Stimulated activated CD8-positive, alpha-beta memory T cell treated with anti-CD3 and anti-CD28 coated beads, Interleukin-15, amount 100 ng/mL, for 48 hours (primary cell): ENCODE results near the gene CGRRF1.

Experiments
- DNase-seq, 2 donors: peaks; one replicate each; pipeline ENCODE4 v3.0.0-alpha.2; 2020; ENCODE audit warnings: low read depth in 2 of 2

CGRRF1 gene

DNA sequence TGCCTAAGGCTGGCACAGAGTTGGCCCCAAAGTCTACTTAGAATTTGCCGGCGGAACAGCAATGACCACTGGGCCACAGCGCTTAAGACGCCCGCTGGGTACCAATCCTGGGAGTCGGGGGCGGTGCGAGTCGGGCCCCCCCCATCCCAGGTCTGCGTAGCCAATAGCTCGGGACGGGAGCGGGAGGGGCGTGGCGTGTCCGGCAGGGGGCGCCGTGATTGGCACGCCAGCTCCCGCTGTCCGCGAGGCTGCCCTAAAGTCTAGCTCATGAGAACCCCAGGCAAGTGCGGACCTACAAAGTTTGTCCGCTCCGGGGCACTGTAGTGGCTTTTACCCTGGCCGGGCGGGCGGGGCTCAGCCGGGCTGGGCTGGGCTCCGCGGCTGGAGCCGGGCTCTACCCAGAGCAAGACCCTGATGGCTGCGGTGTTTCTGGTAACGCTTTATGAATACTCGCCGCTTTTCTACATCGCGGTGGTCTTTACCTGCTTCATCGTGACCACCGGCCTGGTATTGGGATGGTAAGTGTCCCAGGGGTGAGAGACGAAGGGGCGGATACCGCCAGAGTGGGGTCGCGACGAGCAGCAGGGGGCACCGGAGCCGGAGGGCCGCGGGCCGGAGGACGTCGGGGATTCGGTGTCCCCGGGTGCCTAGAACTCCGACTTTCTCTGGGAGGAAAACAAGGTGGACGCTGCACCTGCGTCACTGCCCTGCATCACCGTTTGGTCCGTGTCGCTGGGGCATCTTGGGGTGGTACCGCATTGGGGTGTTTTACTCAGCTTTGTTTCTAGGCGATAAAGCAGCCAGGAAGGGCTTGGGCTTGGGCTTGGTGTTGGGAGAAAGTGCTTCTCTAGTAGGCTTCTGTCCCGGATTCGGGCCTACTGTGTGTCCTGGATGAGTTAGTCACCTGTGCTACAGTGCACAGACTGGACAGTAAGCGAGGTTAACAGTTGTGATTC lies at the start of gene CGRRF1:
Gene CGRRF1 (plus strand): TSS at position 361 of the 956 bp plus-strand sequence. CDS start 54 bp downstream, at position 415.
- peak; percentile 96 to 97 for DNase-seq

GRCh38 chr14:54462048-54462447 lies 47.7 kb upstream of the CGRRF1 start:
- DNase-seq: no peak

GRCh38 chr14:54465654-54466053 lies 44.1 kb upstream of the CGRRF1 start:
- no peak for DNase-seq

DNA sequence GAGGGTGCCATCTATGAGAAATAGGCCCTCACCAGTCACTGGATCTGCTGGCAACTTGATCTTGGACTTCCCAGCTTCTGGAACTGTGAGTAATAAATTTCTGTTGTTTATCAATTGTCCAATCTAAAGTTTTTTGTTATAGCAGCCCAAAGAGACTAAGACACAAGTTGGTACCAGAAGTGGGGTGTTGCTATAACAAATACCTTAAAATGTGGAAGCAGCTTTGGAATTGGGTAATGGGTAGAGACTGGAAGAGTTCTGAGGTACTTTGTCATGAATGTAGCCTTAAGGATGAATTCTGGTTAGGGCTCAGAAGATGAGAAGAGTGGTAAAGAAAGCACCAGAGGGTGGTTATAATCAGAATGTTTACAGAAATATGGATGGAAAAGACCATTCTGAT lies 42.4 kb upstream of the CGRRF1 start:
- DNase-seq: no peak

- DNase-seq: no peak
Observed at GRCh38 chr14:54470701-54471100, 39.0 kb upstream of the CGRRF1 start.

- DNase-seq: no peak
Observed at GRCh38 chr14:54471641-54472040, 38.1 kb upstream of the CGRRF1 start.

GRCh38 chr14:54472315-54472714 lies 37.4 kb upstream of the CGRRF1 start:
- DNase-seq: no peak

GRCh38 chr14:54474232-54474793 lies 35.4 kb upstream of the CGRRF1 start:
- no peak for DNase-seq

DNA sequence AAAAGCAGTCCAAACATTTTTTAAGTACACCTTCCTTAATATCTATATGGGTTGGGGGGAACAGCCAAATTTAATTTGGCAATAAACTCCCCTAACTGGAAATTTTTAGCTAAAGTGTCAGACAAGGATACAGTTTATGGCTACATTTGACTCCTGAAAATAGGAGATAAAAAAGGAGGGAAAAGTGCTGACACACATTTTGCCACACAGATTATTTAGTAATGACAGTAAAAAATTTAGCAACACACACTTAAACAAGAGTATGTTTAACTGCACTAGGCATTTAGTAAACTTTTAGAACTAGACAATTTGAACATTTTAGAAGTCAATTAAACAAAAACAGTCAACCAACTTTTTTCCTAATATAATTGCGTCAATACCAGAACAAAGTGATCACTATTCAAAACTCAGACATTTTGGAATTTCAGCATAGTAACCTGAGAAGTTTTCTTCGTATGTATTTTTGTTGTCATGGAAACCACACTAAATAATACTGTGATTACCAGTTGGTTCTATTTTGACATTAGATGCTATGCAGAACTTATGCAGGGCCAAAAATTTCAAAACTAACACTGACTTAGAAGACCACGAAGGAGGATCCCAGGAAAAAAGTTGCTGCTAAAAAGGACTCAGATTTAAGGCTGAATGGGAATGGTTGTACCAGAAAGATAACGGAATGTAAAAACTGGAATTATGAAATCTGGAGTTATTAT lies 34.4 kb upstream of the CGRRF1 start:
- DNase-seq: no peak

DNA sequence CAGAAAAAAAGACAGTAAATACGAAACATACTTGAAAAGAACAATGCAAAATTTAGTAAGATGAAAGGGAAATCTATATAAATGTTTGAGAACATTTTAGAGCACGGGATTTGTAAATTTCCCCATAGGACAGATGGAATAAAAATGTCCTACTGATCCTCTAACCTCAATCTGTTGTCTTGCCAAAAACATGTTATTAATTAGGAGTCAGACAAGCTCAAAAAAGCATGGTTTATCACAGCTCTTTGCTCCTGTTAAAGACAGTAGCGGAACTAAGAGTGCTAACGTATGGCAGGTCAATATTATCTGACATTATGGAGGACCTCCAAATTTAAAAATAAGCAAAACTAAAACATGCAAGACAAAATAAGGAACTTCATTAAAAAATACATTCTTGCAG lies 33.8 kb upstream of the CGRRF1 start:
- no peak for DNase-seq

- DNase-seq: no peak
Observed at GRCh38 chr14:54478636-54479215, 31.0 kb upstream of the CGRRF1 start.

DNA sequence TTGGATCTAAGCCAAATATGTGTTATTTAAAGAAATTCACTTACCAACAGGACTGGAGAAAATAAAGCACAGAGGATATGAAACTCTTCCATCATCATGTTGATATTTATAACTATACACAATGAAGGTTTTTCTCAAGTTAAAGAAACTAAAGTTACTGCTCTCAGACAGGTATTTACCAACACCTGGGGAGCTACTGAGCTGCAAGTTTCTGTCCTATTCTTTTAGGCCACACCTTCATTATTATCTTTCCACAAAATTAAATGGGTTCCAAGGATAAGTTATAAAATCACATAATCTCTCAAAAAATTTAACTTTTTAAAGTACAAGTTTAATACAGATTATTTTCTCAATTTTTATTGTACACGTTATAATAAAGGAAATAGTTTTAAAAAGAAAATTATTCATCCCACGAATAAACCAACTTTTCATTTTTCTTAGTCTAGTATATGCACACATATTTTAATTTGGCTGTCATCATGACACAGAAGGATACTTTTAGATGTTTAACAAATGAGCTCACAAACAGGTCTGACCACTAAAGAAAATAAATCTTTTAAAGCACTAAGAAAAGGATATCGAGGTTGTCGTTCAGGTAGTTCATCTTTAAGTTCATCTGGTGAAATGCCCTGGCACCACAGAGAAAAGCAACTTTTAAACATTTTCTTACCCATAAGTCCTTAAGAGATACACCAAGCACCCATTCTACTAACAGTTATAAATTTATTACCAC lies 28.7 kb upstream of the CGRRF1 start:
- no peak for DNase-seq

GRCh38 chr14:54481695-54482094 lies 28.0 kb upstream of the CGRRF1 start:
- DNase-seq: no peak

- DNase-seq: no peak
Observed at GRCh38 chr14:54483073-54483745, 26.5 kb upstream of the CGRRF1 start.

GRCh38 chr14:54483846-54484245 lies 25.9 kb upstream of the CGRRF1 start:
- no peak for DNase-seq

DNA sequence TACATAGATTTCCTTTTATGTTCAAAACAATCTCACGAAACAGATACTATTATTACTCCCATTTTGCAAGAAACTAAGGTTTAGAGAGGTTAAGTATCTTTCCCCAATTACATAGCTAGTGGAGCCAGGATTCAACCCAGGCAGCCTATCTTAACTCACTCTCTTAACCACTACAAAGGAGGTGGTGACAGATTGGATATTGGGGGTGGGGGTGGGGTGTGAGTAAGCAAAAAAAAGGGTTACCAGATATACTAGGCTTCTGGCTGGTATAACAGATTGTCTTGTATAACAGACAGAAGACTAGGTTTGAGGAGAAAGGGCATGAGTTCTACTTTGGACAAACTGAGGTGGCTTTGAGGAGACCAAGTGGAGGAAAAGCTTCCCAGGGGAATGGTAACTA lies 23.0 kb upstream of the CGRRF1 start:
- DNase-seq: no peak

DNA sequence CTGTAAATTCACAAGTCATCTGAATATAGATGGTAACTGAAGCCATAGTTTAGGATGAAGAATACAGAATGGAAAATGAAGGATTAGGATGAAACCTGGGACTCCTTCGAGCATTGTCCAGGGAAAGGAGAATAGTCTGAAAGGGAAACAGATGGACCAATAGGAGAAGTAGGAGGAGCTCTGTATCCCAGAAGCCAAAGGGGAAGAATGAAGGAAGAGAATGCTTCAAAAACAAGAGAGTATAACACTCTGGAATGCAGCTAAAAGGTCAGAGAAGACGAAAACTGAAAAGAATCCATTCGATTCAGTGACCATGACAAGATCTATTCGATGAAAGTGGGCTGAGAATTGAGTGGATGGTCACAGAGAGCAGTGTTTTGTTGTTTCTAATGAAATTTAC lies 21.9 kb upstream of the CGRRF1 start:
- no peak for DNase-seq

DNA sequence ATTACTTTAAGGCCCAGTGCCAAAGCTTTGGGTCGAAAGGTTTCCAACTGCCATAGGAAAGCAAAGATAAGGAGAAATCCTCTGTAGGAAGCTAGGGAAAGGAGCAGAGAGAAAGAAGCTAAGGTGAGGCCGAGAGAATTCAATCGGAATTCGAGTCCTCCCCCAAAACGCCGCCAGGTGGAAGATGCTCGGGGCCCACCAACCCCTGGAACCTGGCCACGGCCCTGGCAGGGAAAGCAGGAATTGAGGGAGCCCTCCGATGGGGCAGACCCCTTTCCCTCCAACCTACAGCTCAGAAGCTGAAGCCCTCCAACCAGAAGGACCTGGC lies 21.4 kb upstream of the CGRRF1 start:
- no peak for DNase-seq

GRCh38 chr14:54488646-54489317 lies 20.9 kb upstream of the CGRRF1 start, which contains the start of gene GMFB:
TSS of gene GMFB (minus strand) at chr14:54488980. CDS start at chr14:54488927, 53 bp downstream.
- DNase-seq: peak; percentile 80

DNA sequence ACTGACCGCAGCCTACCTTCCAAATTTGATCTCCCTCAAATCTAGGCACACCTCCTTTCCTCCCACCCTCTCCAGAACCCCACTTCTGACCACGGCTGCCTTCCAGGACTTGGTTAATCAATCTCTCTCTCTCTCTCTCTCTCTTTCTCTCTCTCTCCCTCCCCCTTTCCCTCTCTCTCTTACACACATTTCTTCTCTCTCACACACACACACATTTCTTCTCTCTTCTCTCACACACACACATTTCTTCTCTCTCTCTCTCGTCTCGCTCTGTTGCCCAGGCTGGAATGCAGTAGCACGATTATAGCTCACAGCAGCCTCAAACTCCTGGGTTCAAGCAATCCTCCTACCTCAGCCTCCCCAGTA lies 20.4 kb upstream of the CGRRF1 start:
- DNase-seq: no peak
